ENCODE measurements around the gene HNMT. TPM values are rescaled to one million over a fixed set of nuclear protein-coding genes. Genes with fewer than 3 reads are reported as not detected.

The HNMT gene
- polyA plus RNA-seq, 1 of the 3 experiments (the other 2 are of a cell fraction), result 1.8 TPM

DNA sequence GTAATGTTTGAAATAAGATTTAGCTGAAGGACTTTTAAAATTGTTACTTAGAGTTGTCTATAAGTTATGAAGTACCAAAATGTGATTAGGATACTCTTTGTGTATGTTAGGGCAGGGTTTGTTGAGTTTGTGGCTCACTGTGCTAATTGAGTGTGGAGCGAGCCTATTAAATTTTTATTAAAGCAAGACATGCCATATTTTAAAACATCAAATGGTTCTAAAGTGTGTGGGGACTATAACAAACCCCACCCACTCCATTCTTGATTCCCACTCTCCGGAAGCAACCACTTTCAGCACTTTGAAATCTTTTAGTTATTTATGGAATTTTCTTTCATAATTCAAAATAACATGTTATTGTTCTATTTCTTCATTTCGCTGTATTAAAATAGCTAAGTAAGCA lies 1.8 kb downstream of the HNMT start:
- Histone ChIP-seq H3K27me3 (ENCODE audit: insufficient read depth) (no peaks in the 10 kb centered on the region), H3K9me2 (no peaks in the 10 kb centered on the region), H3K9me3 (no peaks in the 10 kb centered on the region), H3K36me3 (replicated peaks in 1 of 2; ENCODE audit: control insufficient read depth in 1 of 2, insufficient read depth in 2 of 2, low read length in 1 of 2) (no peaks in the 10 kb centered on the region), H3K4me1 (ENCODE audit: control insufficient read depth in 1 of 2, insufficient read depth in 2 of 2, low read depth in 1 of 2, low read length in 1 of 2) (peaks cover 11 to 24% of the 10 kb centered on the region in 2 experiments; a peak in 3 of 4 replicates), H3K4me2 (no peak overlapping the region), H2AFZ (ENCODE audit: low read depth) (no peak overlapping the region), H3K79me2 (ENCODE audit: insufficient read depth) (no peaks in the 10 kb centered on the region), H3F3A (replicated peaks; ENCODE audit: insufficient read depth) (peaks cover 17% of the 10 kb centered on the region), H4K20me1 (ENCODE audit: insufficient read depth) (0 out of 2 replicates have a peak, but pooled peaks cover 3% of the 10 kb centered on the region), H3K27ac (ENCODE audit: low read depth in 2 of 2, low read length in 1 of 2) (peak overlapping the region in 1 of 2 experiments; percentile 92; a peak in 1 of 4 replicates), H3K9ac (no peak overlapping the region), H3K4me3 (ENCODE audit: low read depth in 2 of 2, low read length in 1 of 2) (no peak overlapping the region)
- CTCF ChIA-PET, result interaction anchor here (0.6 to 3.2 kb wide), 4 partner anchors 10 to 255 kb away, joined by 3 to 8 read pairs (median 4); no protein-coding TSS in a partner anchor
- DNase-seq, result no peak
- POLR2A ChIA-PET, result no interaction called here
- WGBS (ENCODE audit: low lambda C conversion rate), result 91% methylated on average over 3 of the region's 3 CpGs
- TF ChIP-seq JUND (IDR thresholded peaks at IDR 0.05) (no peak), FOXJ3 (CRISPR knock-in tag; IDR thresholded peaks at IDR 0.05) (no peak), FOXM1 (IDR thresholded peaks at IDR 0.05; ENCODE audit: low read depth) (no peak), RCOR1 (IDR thresholded peaks at IDR 0.05; ENCODE audit: low read length) (no peak), EZH2phosphoT487 (IDR thresholded peaks at IDR 0.05; ENCODE audit: borderline replicate concordance, low read depth) (no peak), GATA2 (CRISPR knock-in tag; IDR thresholded peaks at IDR 0.05) (no peak), MEF2A (IDR thresholded peaks at IDR 0.05; ENCODE audit: borderline replicate concordance, low read depth) (no peak), TEAD4 (IDR thresholded peaks at IDR 0.05; ENCODE audit: borderline replicate concordance, insufficient read depth) (no peak), NFIC (IDR thresholded peaks at IDR 0.05; ENCODE audit: borderline replicate concordance) (no peak), RFX5 (IDR thresholded peaks at IDR 0.05; ENCODE audit: low read length) (no peak), FOSL2 (IDR thresholded peaks at IDR 0.05; ENCODE audit: borderline replicate concordance, low read depth) (no peak), ELF1 (IDR thresholded peaks at IDR 0.05) (no peak), YY1 (IDR thresholded peaks at IDR 0.05; ENCODE audit: low read depth) (no peak)
- TF ChIP-seq, protein P1, sequence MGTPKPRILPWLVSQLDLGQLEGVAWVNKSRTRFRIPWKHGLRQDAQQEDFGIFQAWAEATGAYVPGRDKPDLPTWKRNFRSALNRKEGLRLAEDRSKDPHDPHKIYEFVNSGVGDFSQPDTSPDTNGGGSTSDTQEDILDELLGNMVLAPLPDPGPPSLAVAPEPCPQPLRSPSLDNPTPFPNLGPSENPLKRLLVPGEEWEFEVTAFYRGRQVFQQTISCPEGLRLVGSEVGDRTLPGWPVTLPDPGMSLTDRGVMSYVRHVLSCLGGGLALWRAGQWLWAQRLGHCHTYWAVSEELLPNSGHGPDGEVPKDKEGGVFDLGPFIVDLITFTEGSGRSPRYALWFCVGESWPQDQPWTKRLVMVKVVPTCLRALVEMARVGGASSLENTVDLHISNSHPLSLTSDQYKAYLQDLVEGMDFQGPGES (IDR thresholded peaks at IDR 0.05; ENCODE audit: low read depth, low read length), result no peak
- TF ChIP-seq, protein P2, sequence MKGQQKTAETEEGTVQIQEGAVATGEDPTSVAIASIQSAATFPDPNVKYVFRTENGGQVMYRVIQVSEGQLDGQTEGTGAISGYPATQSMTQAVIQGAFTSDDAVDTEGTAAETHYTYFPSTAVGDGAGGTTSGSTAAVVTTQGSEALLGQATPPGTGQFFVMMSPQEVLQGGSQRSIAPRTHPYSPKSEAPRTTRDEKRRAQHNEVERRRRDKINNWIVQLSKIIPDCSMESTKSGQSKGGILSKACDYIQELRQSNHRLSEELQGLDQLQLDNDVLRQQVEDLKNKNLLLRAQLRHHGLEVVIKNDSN (IDR thresholded peaks at IDR 0.05; ENCODE audit: borderline replicate concordance, low read depth), result no peak
- TF ChIP-seq, protein P3, sequence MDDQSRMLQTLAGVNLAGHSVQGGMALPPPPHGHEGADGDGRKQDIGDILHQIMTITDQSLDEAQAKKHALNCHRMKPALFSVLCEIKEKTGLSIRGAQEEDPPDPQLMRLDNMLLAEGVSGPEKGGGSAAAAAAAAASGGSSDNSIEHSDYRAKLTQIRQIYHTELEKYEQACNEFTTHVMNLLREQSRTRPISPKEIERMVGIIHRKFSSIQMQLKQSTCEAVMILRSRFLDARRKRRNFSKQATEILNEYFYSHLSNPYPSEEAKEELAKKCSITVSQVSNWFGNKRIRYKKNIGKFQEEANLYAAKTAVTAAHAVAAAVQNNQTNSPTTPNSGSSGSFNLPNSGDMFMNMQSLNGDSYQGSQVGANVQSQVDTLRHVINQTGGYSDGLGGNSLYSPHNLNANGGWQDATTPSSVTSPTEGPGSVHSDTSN (IDR thresholded peaks at IDR 0.05), result no peak
- TF ChIP-seq, protein P4, sequence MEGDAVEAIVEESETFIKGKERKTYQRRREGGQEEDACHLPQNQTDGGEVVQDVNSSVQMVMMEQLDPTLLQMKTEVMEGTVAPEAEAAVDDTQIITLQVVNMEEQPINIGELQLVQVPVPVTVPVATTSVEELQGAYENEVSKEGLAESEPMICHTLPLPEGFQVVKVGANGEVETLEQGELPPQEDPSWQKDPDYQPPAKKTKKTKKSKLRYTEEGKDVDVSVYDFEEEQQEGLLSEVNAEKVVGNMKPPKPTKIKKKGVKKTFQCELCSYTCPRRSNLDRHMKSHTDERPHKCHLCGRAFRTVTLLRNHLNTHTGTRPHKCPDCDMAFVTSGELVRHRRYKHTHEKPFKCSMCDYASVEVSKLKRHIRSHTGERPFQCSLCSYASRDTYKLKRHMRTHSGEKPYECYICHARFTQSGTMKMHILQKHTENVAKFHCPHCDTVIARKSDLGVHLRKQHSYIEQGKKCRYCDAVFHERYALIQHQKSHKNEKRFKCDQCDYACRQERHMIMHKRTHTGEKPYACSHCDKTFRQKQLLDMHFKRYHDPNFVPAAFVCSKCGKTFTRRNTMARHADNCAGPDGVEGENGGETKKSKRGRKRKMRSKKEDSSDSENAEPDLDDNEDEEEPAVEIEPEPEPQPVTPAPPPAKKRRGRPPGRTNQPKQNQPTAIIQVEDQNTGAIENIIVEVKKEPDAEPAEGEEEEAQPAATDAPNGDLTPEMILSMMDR (IDR thresholded peaks at IDR 0.05), result no peak
- TF ChIP-seq, protein P5, sequence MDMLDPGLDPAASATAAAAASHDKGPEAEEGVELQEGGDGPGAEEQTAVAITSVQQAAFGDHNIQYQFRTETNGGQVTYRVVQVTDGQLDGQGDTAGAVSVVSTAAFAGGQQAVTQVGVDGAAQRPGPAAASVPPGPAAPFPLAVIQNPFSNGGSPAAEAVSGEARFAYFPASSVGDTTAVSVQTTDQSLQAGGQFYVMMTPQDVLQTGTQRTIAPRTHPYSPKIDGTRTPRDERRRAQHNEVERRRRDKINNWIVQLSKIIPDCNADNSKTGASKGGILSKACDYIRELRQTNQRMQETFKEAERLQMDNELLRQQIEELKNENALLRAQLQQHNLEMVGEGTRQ (IDR thresholded peaks at IDR 0.05; ENCODE audit: borderline replicate concordance, low read depth, low read length), result no peak

Measured in SK-N-SH (cell line).